PC-9 (cell line): ENCODE data around the gene SLC22A3. TPM values are rescaled to one million over a fixed set of nuclear protein-coding genes. Genes with fewer than 3 reads are reported as not detected.

ENCODE experiments used
- BruUV-seq: library from RNA; stranded (reverse); fragments of 400-500 nt; replicated peaks from 2 replicates; lab custom pipeline; 2021; lab: Mats Ljungman, UMichigan
- CTCF ChIA-PET: fragments of 300-600 bp; sonication (Branson Sonifier 250); formaldehyde crosslinking; loops from one replicate; lab custom pipeline; 2022; ENCODE audit warnings: antibody characterized with exemption; lab: Charles Lee
- POLR2A ChIA-PET: fragments of 300-600 bp; sonication (Branson Sonifier 250); formaldehyde crosslinking; loops from one replicate; lab custom pipeline; 2022; ENCODE audit warnings: antibody characterized with exemption; ENCODE audit not compliant: unreplicated experiment; lab: Charles Lee
- DNase-seq, 2 experiments: peaks; one replicate each; pipeline versions ENCODE4 v3.0.0 to v3.0.0-alpha.2; 2015 to 2022; ENCODE audit warnings: mixed read lengths in 1 of 2
- H2AFZ ChIP-seq: fragments of 200-600 bp; sonication (generic); 2 replicates; pipeline ENCODE4 v1.8.1; 2017; ENCODE audit warnings: antibody characterized with exemption
- H3F3A ChIP-seq: fragments of 200-600 bp; sonication (generic); 2 replicates; pipeline ENCODE4 v1.8.1; 2017; ENCODE audit warnings: antibody characterized with exemption, mild to moderate bottlenecking, low read depth; ENCODE audit not compliant: insufficient read depth
- H3K27ac ChIP-seq: fragments of 200-600 bp; sonication (generic); 2 replicates; pipeline ENCODE4 v1.6.1; 2016; ENCODE audit warnings: mixed run types
- H3K27me3 ChIP-seq: fragments of 200-600 bp; sonication (generic); 2 replicates; pipeline ENCODE4 v1.6.1; 2016; ENCODE audit warnings: low read depth, mixed run types; ENCODE audit not compliant: insufficient read depth
- H3K36me3 ChIP-seq: fragments of 200-600 bp; sonication (generic); 2 replicates; pipeline ENCODE4 v1.6.1; 2016; ENCODE audit warnings: low read depth, mixed run types
- H3K4me1 ChIP-seq: fragments of 200-600 bp; sonication (generic); replicated peaks from 2 replicates; pipeline ENCODE4 v1.6.1; 2016; ENCODE audit warnings: mixed run types; ENCODE audit not compliant: insufficient read depth
- H3K4me2 ChIP-seq: fragments of 200-600 bp; sonication (generic); 2 replicates; pipeline ENCODE4 v1.6.1; 2017; ENCODE audit warnings: mixed run types
- H3K4me3 ChIP-seq: fragments of 200-600 bp; sonication (generic); 2 replicates; pipeline ENCODE4 v1.6.1; 2016; ENCODE audit warnings: mixed run types
- H3K79me2 ChIP-seq: fragments of 200-600 bp; sonication (generic); 2 replicates; pipeline ENCODE4 v1.6.1; 2017; ENCODE audit warnings: low read depth, mixed run types
- H3K9me2 ChIP-seq: fragments of 200-600 bp; sonication (generic); 2 replicates; pipeline ENCODE4 v1.8.1; 2017; ENCODE audit warnings: mild to moderate bottlenecking; ENCODE audit not compliant: insufficient read depth
- H3K9me3 ChIP-seq: fragments of 200-600 bp; sonication (generic); 2 replicates; pipeline ENCODE4 v1.8.1; 2016; ENCODE audit warnings: low read depth; ENCODE audit not compliant: insufficient read depth
- H4K20me1 ChIP-seq: fragments of 200-600 bp; sonication (generic); 2 replicates; pipeline ENCODE4 v1.8.1; 2017; ENCODE audit not compliant: insufficient read depth
- CTCF ChIP-seq: fragments of 200-600 bp; sonication (generic); conservative IDR thresholded peaks from 2 replicates; pipeline ENCODE4 v1.6.1; 2017; ENCODE audit warnings: mixed run types, antibody characterized with exemption, mild to moderate bottlenecking, moderate library complexity
- EZH2 ChIP-seq: fragments of 200-600 bp; sonication (generic); IDR thresholded peaks from 2 replicates; pipeline ENCODE4 v1.8.0; 2017; ENCODE audit warnings: antibody characterized with exemption, low read depth
- intact Hi-C: fragments of 100-400 bp; cut with micrococcal nuclease; formaldehyde crosslinking; loops from one replicate; pipeline ENCODE4 v1.10.0; 2022; ENCODE audit not compliant: unreplicated experiment
- total RNA-seq: library from RNA; stranded (reverse); gene quantifications from 2 replicates; pipeline ENCODE4 v1.2.3, GENCODE V29; 2021

SLC22A3 gene
- total RNA-seq, 1 experiment from 2014 or later: not detected

- no peak for DNase-seq
- H3K36me3 ChIP-seq: no peaks in the 10 kb centered on the region
- peaks cover 10% of the 10 kb centered on the region; the same call in 1 of the 2 replicates for H3F3A ChIP-seq
- H2AFZ ChIP-seq: no peak overlapping the region
- no peak overlapping the region for H3K27ac ChIP-seq
- no TSS peak for BruUV-seq
- H3K4me3 ChIP-seq: no peak overlapping the region
- H3K27me3 ChIP-seq: no peaks in the 10 kb centered on the region
- CTCF ChIA-PET: no interaction called here
- H3K4me1 ChIP-seq: peaks cover 17% of the 10 kb centered on the region
- intact Hi-C loops: no loop called here
- H3K4me2 ChIP-seq: no peak overlapping the region
- H3K9me2 ChIP-seq: no peaks in the 10 kb centered on the region
- no peaks in the 10 kb centered on the region for H3K79me2 ChIP-seq
- H4K20me1 ChIP-seq: no peaks in the 10 kb centered on the region
- TF ChIP-seq EZH2 (no peak), CTCF (no peak)
- POLR2A ChIA-PET: no interaction called here
- no peaks in the 10 kb centered on the region; the same call in 1 of the 2 replicates for H3K9me3 ChIP-seq
These were observed 48.1 kb downstream of the SLC22A3 start for GRCh38 chr6:160396292-160396691.

- CTCF ChIA-PET: no interaction called here
These were observed 50.6 kb downstream of the SLC22A3 start for GRCh38 chr6:160398674-160399271.

GRCh38 chr6:160400446-160400845 lies 52.3 kb downstream of the SLC22A3 start:
- DNase-seq: no peak
- no peak for TF ChIP-seq CTCF
- no peak for TF ChIP-seq EZH2

More at GRCh38 chr6:160398674-160399271, 50.6 kb downstream of the SLC22A3 start:
- Histone ChIP-seq H2AFZ (no peak overlapping the region), H3K9me3 (no peaks in the 10 kb centered on the region; the same call in 1 of the 2 replicates), H3K79me2 (no peaks in the 10 kb centered on the region), H3K4me2 (0 out of 2 replicates have a peak overlapping the region, but pooled peaks have one; percentile 1), H4K20me1 (no peaks in the 10 kb centered on the region), H3K4me3 (no peak overlapping the region), H3K27me3 (no peaks in the 10 kb centered on the region), H3F3A (no peaks in the 10 kb centered on the region), H3K4me1 (peaks cover 6% of the 10 kb centered on the region; the same call in 1 of the 2 replicates), H3K36me3 (no peaks in the 10 kb centered on the region), H3K9me2 (no peaks in the 10 kb centered on the region), H3K27ac (no peak overlapping the region)
- intact Hi-C loops: no loop called here
- DNase-seq: no peak
- no peak for TF ChIP-seq EZH2
- no peak for TF ChIP-seq CTCF
- POLR2A ChIA-PET: no interaction called here
- no TSS peak for BruUV-seq

More at GRCh38 chr6:160400446-160400845, 52.3 kb downstream of the SLC22A3 start:
- Histone ChIP-seq H3F3A (no peaks in the 10 kb centered on the region), H3K4me2 (no peak overlapping the region), H3K9me3 (no peaks in the 10 kb centered on the region; the same call in 1 of the 2 replicates), H3K27ac (no peak overlapping the region), H3K36me3 (no peaks in the 10 kb centered on the region), H2AFZ (no peak overlapping the region), H3K9me2 (no peaks in the 10 kb centered on the region), H4K20me1 (no peaks in the 10 kb centered on the region), H3K27me3 (no peaks in the 10 kb centered on the region), H3K4me1 (peaks cover 6% of the 10 kb centered on the region; the same call in 1 of the 2 replicates), H3K79me2 (no peaks in the 10 kb centered on the region), H3K4me3 (no peak overlapping the region)
- BruUV-seq: no TSS peak
- POLR2A ChIA-PET: no interaction called here
- CTCF ChIA-PET: no interaction called here
- intact Hi-C loops: no loop called here
